GM19467 (cell line): ENCODE results near the gene KIFBP.
"Not testable (repeated sequence)": the region's sequence is repeated elsewhere in the genome, so short reads cannot be mapped to it uniquely, and the experiment has no call there.

Experiments
- ATAC-seq: cut with Tn5 transposase; IDR thresholded peaks from one replicate; pipeline ENCODE4 v1.9.1; 2021; ENCODE audit warnings: mild to moderate bottlenecking, moderate library complexity; ENCODE audit not compliant: unreplicated experiment

The KIFBP gene

GRCh38 chr10:68988530-68989316, at the start of gene KIFBP:
Gene KIFBP (plus strand): TSS chr10:68988803. CDS start chr10:68988833, 30 bp downstream.
- ATAC-seq = peak; percentile 78

GRCh38 chr10:68938884-68939283, 49.7 kb upstream of the KIFBP start:
- no peak for ATAC-seq

GRCh38 chr10:68940917-68941316, 47.7 kb upstream of the KIFBP start:
- not testable (repeated sequence) for ATAC-seq

GRCh38 chr10:68950598-68950997, 38.0 kb upstream of the KIFBP start:
- no peak for ATAC-seq

GRCh38 chr10:68954904-68955303, 33.7 kb upstream of the KIFBP start:
- no peak for ATAC-seq

GRCh38 chr10:68955355-68955831, 33.2 kb upstream of the KIFBP start:
- no peak for ATAC-seq

- peak; percentile 88 for ATAC-seq
Measured at GRCh38 chr10:68955832-68956532, 32.6 kb upstream of the KIFBP start, which contains the start of gene DDX21. Gene DDX21 (plus strand): TSS chr10:68956170. CDS start chr10:68956226, 56 bp downstream.

GRCh38 chr10:68957284-68957615, 31.4 kb upstream of the KIFBP start:
- no peak for ATAC-seq

- ATAC-seq = no peak
Measured at GRCh38 chr10:68957654-68958053, 30.9 kb upstream of the KIFBP start.

GRCh38 chr10:68959695-68960527, 28.7 kb upstream of the KIFBP start:
- ATAC-seq = no peak

- ATAC-seq = no peak
Measured at GRCh38 chr10:68963151-68963550, 25.5 kb upstream of the KIFBP start.

- no peak for ATAC-seq
Measured at GRCh38 chr10:68973975-68974374, 14.6 kb upstream of the KIFBP start.

- ATAC-seq = not testable (repeated sequence)
Measured at GRCh38 chr10:68975936-68976473, 12.6 kb upstream of the KIFBP start.

- not testable (repeated sequence) for ATAC-seq
Measured at GRCh38 chr10:68979738-68980137, 8.9 kb upstream of the KIFBP start.

- ATAC-seq = no peak
Measured at GRCh38 chr10:68981074-68981473, 7.5 kb upstream of the KIFBP start.

GRCh38 chr10:68982389-68982788, 6.2 kb upstream of the KIFBP start:
- no peak for ATAC-seq

- ATAC-seq = no peak
Measured at GRCh38 chr10:68987611-68988010, 992 bp upstream of the KIFBP start.

GRCh38 chr10:68989317-68989990, 851 bp downstream of the KIFBP start:
- no peak for ATAC-seq

- no peak for ATAC-seq
Measured at GRCh38 chr10:68992636-68993440, 4.2 kb downstream of the KIFBP start.

GRCh38 chr10:68997211-68997610, 8.6 kb downstream of the KIFBP start:
- ATAC-seq = no peak
